ENCODE data around the gene C19orf12.

C19orf12 gene

GRCh38 chr19:29679598-29680210, 35.4 kb downstream of the C19orf12 start:
- H3K4me3 ChIP-seq (ENCODE audit: low read depth, low read length): no peak overlapping the region

GRCh38 chr19:29678484-29679106, 36.5 kb downstream of the C19orf12 start:
- H3K4me3 ChIP-seq (ENCODE audit: low read depth, low read length): no peak overlapping the region
- TF ChIP-seq CTCF (IDR thresholded peaks at IDR 0.05; ENCODE audit: low read depth, low read length): no peak

More at GRCh38 chr19:29679598-29680210, 35.4 kb downstream of the C19orf12 start:
- TF ChIP-seq CTCF (IDR thresholded peaks at IDR 0.05; ENCODE audit: low read depth, low read length): no peak

DNA sequence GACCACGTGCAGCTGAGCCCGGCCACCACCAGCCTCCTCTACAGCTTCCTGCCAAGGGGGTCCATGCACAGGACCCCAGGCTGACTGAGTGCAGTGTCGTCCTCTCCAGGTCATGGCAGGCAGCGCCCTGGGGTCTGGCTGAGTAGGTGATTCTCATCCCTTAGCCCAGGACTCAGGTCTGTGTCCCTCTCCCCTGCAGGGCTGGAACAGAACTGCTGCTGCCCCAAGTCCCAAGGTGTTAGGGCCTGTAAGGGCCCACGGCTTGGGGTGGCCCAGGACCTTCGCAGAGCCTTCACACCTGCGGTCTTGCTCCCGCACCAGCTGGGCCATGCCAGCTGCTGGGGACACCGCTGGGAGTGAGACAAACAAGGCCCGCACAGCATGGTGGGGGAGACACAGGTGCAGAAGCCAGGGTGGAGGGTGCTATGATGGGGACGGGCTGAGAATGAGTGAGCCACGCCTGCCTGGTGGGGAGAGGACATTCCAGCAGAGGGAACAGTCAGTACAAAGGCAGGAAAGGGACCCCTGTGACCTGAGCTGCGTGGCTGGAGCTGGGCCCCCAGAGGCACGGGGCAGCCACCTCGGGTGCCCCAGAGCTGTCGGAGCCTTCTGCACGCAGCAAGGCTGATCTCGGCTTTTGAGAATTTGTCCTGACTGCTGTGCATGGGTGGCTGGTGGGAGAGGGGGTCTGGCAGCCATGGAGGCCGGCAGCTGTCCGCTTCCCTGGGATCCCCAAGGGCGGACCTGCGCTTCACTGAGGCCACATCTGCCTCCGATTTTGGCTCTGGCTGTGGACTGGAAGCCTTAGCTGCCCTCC, 37.9 kb downstream of the C19orf12 start:
- H3K4me3 ChIP-seq (ENCODE audit: low read depth, low read length): no peak overlapping the region
- no peak for TF ChIP-seq CTCF (IDR thresholded peaks at IDR 0.05; ENCODE audit: low read depth, low read length)

GRCh38 chr19:29676586-29676985, 38.5 kb downstream of the C19orf12 start:
- no peak for TF ChIP-seq CTCF (IDR thresholded peaks at IDR 0.05; ENCODE audit: low read depth, low read length)
- H3K4me3 ChIP-seq (ENCODE audit: low read depth, low read length): no peak overlapping the region

GRCh38 chr19:29675650-29676186, 39.3 kb downstream of the C19orf12 start:
- no peak overlapping the region for H3K4me3 ChIP-seq (ENCODE audit: low read depth, low read length)
- TF ChIP-seq CTCF (IDR thresholded peaks at IDR 0.05; ENCODE audit: low read depth, low read length): no peak

DNA sequence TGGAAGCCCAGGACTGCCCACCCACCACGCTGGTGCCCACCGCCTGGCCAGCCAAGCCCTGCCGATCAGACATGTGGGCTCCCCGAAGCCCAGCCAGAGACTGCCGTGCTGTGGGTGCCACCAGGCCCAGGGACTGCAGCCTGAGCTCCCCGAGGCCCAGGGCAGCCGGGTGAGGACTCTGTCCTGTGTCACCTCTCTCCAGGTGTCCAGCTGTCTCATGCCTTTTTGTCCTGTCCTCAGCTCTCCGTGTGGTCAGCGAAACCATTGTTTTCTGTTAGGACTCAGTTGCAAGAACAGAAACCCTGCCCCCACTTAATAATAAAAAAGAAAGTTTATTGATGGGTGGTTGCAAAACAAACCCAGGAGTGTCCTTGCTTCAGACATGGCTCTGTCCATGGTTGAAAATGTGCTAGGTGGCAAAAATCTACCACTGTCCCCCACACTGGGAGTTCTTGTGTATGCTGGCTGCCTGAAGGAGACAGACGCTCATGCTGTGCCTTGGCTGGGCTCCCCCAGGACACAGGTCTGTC, 39.9 kb downstream of the C19orf12 start:
- TF ChIP-seq CTCF (IDR thresholded peaks at IDR 0.05; ENCODE audit: low read depth, low read length): no peak
- no peak overlapping the region for H3K4me3 ChIP-seq (ENCODE audit: low read depth, low read length)
